GM18907 (cell line): ENCODE measurements around the gene TBC1D1.

Experiments
- ATAC-seq: cut with Tn5 transposase; IDR thresholded peaks from one replicate; pipeline ENCODE4 v1.9.1; 2021; ENCODE audit warnings: mild to moderate bottlenecking, moderate library complexity; ENCODE audit not compliant: unreplicated experiment

Gene TBC1D1

DNA sequence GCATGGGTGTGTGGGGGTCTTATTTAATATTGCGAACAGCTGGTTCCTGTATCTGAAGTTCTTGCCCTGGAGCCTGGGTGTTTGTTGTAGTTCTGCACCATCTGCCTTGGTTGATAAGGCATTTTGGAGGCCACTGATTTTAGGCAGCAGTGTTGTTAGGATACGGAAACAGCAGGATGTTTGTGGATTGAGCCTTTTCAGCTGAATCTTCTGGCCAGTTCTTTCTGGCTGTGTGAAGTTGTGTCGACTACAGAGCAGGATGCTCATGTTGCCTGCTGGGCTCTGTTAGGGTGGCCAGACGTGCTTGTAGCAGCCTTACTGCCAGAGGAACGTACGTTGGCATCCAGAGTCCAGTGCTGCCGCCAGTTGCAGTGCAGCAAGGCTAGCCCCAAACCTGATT, 203.5 kb downstream of the TBC1D1 start:
- ATAC-seq = no peak

DNA sequence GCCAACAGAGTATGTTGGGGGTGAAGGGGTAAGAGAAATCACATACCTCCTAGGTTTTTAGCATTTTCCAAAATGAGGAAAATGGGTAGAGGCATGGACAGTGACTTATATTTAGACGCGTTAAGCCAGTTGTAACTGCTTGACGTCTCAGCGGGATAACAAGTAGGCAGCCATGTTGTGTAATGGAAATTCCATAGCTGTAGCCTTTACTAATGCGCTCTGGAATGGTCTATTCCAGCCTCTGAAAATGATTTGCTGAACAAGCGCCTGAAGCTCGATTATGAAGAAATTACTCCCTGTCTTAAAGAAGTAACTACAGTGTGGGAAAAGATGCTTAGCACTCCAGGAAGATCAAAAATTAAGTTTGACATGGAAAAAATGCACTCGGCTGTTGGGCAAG, 204.8 kb downstream of the TBC1D1 start:
- ATAC-seq = no peak

DNA sequence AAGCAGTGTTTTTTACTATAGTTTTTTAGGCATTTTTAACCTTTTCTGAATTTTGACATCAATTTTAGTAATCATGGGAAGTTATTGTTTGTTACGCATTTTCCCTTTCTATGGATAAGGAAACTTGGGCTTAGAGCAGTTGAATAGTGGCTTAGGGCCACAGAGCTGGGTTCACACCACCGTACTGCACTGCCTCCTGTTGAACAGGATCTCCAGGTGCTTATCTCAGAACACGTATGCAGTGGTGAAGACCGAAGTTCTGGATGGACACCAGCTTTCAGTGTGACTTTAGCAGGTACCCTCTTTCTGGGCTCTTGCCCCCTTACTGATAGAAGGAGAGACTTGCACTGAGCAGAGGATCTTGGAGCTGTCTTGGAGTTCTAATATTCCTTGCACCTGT, 206.9 kb downstream of the TBC1D1 start:
- no peak for ATAC-seq

DNA sequence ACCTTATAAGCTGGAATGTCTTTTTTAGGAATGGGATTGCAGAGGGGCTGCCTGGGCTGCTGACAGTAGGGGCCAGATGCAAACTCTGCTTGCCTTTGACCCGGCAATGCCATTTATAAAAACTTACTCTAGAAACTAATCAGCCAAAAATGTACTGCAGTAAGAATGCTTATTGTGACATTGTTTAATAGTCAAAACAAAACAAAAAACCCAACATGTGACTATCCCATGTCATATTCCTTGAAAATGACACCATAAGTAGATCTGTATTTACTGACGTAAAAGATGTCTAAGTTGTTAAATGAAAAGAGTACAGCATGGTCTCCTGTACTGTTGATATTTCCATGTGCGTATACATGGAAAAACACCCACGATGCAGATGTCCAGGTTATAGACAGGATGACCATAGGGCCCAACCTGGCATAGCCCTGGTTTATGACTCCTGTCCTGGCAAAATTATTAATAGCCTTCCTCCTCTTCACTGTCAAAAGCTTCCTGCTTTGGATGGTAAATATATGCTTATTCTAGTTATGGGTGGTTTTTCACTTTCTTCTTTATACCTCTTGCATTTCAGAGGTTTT, 208.2 kb downstream of the TBC1D1 start:
- no peak for ATAC-seq

DNA sequence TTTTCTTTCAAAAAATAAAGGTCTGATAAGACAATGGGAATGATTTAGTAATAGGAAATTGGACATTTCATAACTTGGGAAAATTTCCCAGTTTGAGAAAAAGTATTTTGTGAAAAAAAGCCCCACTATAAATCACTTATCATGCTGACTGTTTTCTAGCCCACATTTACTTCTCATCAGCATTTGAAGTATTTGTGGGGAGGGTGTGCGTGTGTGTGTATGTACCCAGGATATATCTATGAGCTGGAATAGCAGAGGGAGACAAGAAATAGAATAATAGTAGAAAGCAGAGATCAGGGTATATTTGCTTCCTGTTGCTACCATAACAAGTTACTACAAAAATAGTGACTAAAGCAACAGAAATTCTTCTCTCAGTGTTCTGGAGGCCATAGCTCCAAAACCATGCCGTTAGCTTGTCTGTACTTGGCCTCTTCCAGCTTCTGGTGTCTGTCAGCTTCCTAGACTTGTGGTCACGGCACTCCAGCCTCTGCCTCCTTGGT, 209.1 kb downstream of the TBC1D1 start:
- ATAC-seq = no peak

DNA sequence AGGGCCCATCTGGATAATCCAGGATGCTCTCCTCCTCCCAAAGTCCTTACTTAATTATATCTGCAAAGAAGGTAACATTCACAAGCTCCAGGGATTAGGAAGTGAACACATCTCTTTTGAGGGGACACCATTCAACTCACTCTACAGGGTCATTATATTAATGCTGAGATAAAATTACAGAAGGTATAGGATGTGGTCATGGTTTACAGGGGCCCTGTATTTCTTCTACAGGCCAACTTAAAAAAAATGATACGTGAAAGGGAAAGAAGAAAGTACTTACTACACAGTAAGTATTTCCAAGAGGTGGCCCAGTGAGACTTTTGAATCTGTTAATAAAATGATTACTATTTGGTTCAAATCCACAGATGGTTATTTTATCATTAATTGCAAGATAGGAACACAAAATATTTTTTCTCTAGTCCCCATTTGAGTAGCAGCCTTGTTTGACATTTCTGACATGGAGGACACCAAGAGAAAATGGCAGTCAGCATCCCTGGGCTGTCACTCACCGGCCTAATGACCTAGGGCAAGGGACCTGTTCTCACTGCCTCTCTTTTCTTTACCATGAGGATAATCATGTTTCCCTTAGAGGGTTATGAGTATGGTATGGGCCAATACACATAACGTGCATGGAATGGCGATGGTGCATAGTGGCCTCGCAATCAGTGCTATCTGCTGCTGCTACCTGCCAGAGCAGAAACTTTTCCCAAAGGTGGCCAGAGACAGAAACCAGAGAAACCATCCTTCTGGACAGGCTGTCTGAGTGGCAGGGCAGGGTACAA, 209.8 kb downstream of the TBC1D1 start:
- no peak for ATAC-seq

DNA sequence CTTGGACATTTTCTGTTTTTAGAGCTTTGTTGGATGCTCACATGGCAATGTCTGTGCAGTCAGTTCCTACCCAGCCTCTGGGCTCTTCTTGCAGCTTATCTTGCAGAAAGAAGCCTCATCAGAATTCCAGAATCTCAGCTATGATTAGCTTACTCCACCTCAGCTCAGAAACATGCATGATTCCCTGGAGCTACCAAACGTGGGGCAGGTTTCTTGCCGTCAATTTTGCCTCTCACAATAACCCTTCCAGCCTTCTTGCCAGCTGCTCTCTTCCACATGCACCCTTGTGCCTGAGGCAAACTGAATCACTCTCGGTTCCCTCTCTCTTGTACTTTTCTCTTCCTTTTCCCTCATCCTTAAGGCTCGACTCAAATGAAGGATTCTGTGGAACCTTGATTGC, 210.7 kb downstream of the TBC1D1 start:
- no peak for ATAC-seq

DNA sequence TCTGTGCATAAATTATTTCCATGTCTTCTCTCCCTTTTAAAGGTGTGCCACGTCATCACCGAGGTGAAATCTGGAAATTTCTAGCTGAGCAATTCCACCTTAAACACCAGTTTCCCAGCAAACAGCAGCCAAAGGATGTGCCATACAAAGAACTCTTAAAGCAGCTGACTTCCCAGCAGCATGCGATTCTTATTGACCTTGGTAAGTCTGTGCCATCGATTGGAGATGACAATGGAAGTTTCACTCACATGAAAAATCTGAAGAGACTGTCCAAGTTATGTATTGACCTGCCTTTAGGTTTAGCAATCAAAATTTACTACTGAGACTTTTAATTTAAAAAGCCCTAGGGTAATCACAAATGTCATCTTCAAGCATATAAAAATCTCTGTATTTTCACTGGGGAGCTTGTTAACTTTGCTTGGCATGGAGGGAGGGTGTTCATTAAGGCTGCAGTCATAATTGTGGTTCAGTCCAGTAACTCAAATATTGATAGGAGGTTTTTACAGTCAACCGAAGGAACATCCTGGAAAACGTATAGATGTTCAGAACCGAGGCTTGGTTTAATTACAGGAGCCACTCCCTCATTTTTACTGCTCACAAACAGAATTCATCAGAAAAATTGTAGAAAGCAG, 212.2 kb downstream of the TBC1D1 start:
- no peak for ATAC-seq

DNA sequence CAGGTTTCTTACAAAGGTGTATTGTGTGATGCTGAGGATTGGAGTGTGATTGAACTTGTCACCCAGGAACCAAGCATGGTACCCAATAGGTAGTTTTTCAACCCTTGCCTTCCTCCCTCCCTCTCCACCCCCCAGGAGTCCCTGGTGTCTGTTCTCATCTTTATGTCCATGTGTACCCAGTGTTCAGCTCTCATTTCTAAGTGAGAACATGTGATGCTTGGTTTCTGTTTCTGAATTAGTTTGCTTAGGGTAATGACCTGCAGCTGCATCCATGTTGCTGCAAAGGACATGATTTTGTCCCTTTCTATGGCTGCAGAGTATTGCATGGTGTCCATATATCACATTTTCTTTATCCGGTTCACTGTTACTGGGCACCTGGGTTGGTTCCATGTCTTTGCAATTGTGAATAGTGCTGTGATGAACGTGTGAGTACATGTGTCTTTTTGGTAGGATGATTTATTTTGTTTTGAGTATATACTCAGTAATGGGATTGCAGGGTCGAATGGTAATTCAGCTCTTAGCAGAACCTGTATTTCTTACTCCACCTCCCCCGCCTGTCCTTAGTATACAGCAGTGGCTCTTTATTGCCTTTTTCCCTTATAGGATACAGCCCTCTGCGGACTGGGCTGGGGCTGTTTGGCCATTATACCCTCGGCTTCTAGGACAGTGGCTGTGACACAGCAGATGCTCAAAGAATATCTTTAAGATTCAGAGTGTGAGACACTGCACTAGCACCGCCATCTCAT, 214.8 kb downstream of the TBC1D1 start:
- peak; percentile 91 for ATAC-seq

DNA sequence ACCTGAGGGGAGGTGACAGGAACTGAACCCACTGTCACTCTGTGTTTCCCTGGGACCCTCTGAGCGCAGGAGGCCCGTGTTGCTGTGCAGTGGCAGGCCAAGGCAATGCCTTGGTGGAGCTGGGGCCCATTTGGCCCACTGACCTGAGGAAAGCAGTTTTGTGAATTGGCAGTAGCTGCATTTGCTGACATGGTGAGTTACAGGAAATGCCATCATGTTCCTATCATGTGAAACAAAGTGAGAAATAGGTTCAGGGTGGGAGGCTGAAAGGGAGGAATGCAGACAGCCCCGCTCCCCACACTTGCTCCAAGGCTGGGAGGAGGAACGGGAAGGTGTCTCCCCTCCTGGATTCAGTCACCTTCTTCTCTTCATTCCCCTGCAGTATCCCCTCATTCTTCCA, 215.4 kb downstream of the TBC1D1 start:
- no peak for ATAC-seq

DNA sequence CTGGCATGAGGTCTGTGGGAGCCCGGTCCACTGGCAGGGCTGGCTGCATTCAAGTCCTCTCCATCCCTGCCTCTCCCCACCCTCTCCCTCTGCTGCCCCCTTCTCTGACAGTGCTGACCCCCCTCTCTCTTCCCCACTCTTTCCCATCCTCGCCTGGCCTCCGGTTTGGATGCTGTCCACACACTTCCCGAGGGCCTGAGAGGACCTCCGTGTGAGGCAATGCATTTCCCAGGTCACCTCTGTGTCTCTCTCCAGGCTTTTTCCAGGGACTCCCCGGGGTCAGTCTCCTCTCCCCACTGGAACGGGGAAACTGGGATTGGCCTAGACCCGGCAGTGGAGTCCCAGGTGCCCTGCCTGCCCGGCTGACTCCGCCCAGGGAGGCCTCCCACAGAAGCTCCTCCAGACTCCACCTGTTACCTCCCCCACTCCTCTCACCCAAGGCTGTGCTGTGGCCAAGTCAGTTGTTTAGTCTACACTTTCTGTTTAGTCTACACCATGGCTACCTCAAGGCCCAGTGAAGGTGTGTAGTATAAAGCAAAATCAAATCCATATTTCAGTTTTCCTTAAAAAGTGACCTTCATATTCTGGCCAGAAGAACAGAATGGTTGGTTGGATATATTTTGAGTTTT, 216.1 kb downstream of the TBC1D1 start:
- ATAC-seq = no peak

DNA sequence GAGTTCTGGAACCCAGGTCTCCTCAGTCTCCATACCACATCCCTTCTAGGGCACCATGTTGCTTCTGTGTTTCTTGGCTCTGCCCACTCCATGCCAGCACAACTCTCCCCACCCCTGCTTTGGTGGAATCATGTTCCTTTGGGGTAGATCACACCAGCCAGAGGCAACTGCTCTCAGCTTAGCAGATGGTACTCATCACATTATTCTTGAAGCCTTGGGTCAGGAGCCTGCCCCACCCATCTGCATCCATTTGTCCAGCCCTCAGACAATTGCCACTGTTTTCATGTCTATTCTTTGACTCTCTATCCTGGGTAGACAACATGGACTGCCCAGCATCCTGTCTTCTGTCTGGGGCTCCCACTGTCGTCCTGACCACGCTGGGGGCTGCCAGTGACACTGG, 216.9 kb downstream of the TBC1D1 start:
- no peak for ATAC-seq

DNA sequence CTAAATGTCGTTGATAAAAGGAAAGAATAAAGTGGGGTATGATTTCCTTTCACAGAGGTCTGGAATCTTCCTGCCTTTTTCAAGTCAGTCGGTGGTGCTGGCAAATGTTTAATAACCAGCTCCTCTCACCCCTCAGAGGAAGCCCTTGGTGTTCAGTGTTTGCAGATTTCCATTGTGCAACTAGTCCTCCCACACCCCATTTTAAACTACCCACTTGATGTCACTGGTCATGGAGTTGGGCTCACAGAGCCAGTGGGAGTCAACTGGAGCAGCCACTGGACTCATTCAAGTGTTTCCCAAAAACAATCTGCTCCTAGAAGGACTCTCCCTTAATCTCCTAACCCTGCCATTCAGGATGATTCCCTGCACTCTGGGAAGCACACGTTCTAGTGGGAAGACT, 218.5 kb downstream of the TBC1D1 start:
- no peak for ATAC-seq

DNA sequence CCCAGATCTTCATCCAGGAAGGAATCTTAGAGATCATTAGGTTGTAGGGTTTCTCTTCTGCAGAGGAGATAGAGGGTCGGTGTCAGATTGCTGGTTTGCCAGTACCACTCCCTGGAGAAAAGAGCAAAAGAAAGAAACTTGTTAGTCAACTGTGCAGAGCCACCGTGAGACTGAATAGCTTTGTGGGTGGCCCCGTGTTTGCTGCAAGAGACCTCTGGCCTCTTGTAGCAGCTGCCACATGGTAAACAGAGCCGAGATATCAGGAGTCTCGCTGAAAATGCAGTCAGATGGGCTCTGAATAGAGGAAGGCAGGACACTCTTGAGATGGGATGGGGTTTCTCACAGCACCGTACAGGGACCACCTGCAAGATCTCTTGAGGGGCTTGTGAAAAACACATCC, 219.0 kb downstream of the TBC1D1 start:
- no peak for ATAC-seq

DNA sequence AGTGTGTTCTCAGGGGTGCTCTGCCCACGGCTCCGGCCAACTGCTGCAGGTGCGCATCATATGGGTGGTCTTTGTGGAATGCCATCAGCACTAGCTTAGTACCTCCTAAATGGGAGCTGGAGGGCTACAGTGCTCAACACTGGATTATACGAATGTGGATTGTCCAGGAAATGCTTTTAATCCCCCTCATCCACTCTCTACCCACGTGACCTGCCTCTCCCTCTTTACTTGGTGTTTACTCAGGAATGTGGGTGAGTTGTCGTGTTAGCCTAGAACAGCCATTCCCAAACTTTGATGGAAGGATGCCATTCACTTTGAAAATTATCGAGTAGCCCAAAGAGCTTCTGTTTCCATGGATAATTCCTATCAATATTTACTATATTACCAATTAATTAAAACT, 220.1 kb downstream of the TBC1D1 start:
- ATAC-seq = no peak

DNA sequence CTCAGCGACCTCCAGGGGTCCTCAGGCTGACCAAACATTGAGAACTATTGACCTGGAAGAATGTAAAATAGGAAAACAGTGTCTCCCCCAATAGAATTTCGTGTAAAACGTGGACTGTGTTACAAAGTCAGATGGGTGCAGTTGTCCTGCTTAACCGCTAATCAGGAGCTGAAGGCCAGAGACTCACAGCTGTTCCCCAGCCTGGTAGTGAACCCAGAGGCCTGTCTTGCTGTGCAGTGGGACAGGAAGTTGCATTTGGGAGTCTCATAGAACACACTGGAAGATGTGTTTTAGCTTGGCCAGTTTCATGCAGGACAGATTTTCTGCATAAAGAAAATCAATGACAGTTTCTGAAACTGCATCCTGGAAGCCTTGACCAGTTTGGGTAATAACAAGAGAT, 220.8 kb downstream of the TBC1D1 start:
- ATAC-seq = no peak

DNA sequence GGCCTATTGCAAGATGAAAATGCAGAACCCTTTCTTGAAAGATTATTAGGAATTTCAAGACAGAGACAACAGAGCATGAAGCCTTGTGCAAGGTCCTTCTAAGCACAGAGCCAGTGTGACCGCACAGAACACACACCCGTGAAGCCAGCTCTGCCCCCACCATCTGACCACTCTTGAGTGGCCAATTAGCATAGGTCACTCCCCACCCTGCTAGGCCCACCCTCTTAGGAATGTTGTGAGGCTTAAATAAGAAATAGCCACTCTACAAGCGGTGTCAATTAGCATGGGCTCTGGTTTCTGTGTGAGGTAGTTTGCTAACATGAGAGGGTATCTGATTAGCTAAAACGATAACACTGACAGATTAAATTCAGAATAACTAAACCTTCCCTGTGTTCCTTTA, 222.2 kb downstream of the TBC1D1 start:
- ATAC-seq = no peak

DNA sequence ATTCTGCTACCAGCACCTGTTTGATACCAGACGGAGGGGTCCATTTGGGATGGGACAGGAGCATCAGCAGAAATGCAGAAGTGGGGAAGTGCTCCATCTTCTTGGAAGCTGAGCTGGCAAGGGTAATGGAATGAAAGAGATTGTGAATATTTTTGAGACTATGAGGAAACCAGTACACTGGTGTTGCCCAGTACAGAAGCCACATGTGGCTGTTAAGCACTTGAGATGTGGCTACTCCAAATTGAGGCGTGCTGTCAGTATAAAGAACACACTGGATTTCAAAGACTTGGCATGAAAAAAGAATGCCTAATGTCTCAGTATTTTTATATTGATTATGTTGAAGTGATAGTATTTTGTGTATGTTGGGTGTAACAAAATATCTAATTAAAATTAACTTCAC, 222.7 kb downstream of the TBC1D1 start:
- ATAC-seq = no peak

DNA sequence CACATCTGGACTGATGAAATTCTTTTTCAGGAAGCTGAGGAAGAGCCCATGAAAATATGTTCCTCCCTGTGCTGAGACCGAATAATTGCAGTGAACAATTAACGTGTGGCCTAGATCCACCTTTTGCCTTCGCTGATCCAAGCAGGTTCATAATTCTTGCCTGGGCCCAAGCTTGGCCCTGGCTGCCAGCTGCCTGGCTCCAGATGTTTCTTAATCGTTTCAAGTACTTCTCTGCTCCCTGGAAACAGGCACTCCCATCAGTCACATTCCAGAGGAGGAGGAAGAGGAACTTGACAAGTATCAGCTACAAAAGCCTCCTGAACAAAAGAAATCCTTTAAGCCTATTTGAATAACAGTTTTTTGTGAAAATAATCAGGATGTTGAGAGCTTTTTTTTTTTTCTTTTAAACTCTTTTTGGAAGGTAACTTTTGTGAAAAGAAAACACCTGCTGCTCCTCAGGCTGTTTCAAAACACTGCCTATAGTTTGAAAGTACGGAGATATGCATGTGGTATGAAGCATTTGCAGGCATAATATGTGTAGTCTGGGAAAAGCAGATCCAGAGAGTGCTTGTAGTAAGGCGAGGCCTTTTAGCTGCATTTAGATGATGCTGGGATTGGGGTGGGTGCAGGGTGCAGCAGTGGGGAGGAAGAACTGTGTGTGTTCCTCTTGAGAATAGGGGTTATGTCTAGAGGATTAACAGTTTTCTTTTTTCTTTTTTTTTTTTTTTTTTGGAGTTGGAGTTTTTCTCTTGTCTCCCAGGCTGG, 223.7 kb downstream of the TBC1D1 start:
- ATAC-seq = no peak

DNA sequence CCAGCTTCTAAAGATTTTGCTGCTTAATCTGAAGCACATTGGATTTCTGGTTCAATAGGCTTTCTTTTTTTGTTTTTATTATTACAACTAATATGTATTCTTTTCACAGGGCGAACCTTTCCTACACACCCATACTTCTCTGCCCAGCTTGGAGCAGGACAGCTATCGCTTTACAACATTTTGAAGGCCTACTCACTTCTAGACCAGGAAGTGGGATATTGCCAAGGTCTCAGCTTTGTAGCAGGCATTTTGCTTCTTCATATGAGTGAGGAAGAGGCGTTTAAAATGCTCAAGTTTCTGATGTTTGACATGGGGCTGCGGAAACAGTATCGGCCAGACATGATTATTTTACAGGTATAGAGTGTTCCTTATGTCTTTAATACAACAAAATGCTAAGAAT, 224.7 kb downstream of the TBC1D1 start:
- no peak for ATAC-seq
